ENCODE measurements around the gene USP1.

Gene USP1

GRCh38 chr1:62417351-62417999, 19.4 kb upstream of the USP1 start:
- TF ChIP-seq, protein P1, sequence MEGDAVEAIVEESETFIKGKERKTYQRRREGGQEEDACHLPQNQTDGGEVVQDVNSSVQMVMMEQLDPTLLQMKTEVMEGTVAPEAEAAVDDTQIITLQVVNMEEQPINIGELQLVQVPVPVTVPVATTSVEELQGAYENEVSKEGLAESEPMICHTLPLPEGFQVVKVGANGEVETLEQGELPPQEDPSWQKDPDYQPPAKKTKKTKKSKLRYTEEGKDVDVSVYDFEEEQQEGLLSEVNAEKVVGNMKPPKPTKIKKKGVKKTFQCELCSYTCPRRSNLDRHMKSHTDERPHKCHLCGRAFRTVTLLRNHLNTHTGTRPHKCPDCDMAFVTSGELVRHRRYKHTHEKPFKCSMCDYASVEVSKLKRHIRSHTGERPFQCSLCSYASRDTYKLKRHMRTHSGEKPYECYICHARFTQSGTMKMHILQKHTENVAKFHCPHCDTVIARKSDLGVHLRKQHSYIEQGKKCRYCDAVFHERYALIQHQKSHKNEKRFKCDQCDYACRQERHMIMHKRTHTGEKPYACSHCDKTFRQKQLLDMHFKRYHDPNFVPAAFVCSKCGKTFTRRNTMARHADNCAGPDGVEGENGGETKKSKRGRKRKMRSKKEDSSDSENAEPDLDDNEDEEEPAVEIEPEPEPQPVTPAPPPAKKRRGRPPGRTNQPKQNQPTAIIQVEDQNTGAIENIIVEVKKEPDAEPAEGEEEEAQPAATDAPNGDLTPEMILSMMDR (conservative IDR thresholded peaks at IDR 0.05), result no peak
- TF ChIP-seq ZFX (IDR thresholded peaks at IDR 0.05), result no peak
- no peak overlapping the region for H3K27ac ChIP-seq

- H3K27ac ChIP-seq, result no peak overlapping the region
- no peak for TF ChIP-seq ZFX (IDR thresholded peaks at IDR 0.05)
- TF ChIP-seq, protein P1 (conservative IDR thresholded peaks at IDR 0.05), result no peak
Measured at GRCh38 chr1:62420214-62420613, 16.6 kb upstream of the USP1 start.

DNA sequence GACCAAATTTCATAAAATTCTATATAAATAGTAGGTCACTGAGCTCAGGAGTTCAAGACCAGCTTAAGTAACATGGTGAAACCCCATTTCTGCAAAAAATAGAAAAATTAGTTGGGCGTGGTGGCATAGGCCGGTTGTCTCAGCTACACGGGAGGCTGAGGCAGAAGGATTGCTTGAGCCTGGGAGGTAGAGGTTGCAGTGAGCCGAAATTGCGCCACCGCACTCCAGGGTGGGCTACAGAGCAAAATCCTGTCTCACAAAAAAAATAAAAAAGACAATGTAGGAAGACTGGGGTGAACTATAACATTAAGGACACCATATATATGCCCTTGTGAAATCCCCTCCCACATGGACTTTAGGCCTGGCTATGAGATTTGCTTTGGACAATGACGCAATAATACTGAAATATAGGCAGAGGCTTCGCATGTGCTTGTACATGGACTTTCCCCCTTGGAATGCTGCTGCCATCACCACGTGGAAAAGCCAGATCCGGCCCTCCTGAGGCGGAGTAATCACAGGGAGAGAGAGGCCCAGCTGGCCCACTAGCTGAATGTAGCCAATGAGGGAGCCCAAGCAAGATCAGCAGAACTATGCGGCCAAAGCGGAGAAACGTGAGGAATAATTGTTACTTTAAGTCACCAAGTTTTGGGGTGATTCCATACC, 13.1 kb upstream of the USP1 start:
- H3K27ac ChIP-seq, result no peak overlapping the region
- TF ChIP-seq ZFX (IDR thresholded peaks at IDR 0.05), result no peak
- TF ChIP-seq, protein P1 (conservative IDR thresholded peaks at IDR 0.05), result no peak

GRCh38 chr1:62424411-62424810, 12.4 kb upstream of the USP1 start:
- no peak for TF ChIP-seq ZFX (IDR thresholded peaks at IDR 0.05)
- TF ChIP-seq, protein P1 (conservative IDR thresholded peaks at IDR 0.05), result no peak
- no peak overlapping the region for H3K27ac ChIP-seq

GRCh38 chr1:62425041-62425440, 11.8 kb upstream of the USP1 start:
- no peak for TF ChIP-seq ZFX (IDR thresholded peaks at IDR 0.05)
- TF ChIP-seq, protein P1 (conservative IDR thresholded peaks at IDR 0.05), result no peak
- H3K27ac ChIP-seq, result no peak overlapping the region

DNA sequence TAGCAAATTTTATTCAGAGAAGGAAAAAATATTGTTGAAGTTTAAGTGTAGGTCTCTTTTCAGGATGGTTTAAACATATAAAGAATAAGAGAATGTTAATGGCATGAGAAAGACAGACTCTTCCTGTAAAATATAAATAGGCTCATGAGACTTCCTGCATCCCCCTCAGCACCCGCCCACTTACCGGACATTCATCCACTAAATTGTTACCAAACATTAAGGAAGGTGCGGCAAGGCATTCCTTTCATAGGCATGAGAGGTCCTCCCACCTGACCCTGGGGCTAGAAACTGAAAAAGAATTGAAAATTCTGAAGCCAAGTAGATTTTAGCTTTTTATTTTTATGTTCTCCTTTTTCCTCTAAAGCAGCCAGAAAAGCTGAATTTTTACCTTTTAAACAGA, 10.6 kb upstream of the USP1 start:
- TF ChIP-seq ZFX (IDR thresholded peaks at IDR 0.05), result no peak
- TF ChIP-seq, protein P1 (conservative IDR thresholded peaks at IDR 0.05), result no peak
- no peak overlapping the region for H3K27ac ChIP-seq

DNA sequence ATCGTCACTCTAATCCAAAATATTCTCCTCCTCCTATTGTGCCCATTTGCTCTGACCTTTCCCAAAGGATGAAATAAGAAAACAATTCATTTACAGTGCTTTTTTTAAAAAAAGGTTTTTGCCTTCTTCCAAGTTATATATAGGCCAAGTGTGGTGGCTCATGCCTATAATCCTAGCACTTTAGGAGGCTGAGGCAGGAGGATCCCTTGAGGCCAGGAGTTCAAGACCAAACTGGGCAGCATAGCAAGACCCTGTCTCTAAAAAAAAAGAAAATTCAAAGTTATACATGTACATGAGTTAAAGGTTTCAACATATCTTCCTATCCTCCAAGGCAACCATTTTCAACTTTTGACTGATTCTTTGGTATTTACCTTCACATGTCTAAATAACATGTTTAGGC, 10.1 kb upstream of the USP1 start:
- no peak overlapping the region for H3K27ac ChIP-seq

More for the DNA sequence above, 10.1 kb upstream of the USP1 start:
- TF ChIP-seq, protein P1 (conservative IDR thresholded peaks at IDR 0.05), result no peak
- TF ChIP-seq ZFX (IDR thresholded peaks at IDR 0.05), result no peak

Measured in C4-2B (cell line).